Ramos (cell line): ENCODE results near the gene CBARP.

Source experiments
- in situ Hi-C: fragments of 300-500 bp; cut with MboI; formaldehyde crosslinking; loops from one replicate; pipeline ENCODE4 v1.14.3; 2022; ENCODE audit warnings: low sequenced_read_pairs; ENCODE audit not compliant: unreplicated experiment

Gene CBARP

DNA sequence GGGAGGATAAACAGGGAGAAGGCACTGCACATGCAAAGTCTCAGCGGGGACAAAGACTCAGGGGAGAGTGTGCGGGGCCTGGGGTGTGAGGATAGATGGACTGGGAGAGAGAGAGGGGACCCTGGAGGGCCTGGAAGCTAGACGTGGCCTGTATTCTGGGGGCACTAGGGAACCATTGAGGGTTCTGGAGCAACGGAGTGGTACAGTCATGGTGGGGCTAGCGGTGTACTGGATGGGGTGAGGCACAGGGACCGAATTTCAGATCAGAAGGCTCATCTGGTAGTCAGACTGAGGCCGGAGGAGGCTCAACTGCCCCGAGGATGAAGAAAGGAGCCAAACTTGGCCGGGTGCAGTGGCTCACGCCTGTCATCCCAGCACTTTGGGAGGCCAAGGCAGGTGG is 55.7 kb downstream of the CBARP start:
- in situ Hi-C loops = no loop called here

GRCh38 chr19:1181606-1182005 is 56.2 kb downstream of the CBARP start:
- in situ Hi-C loops = no loop called here
